GM10266 (cell line): ENCODE results near the gene MYH7B.

Experiments
- DNase-seq: peaks from one replicate; pipeline ENCODE4 v3.0.0; 2012; ENCODE audit errors: extremely low spot score
- TF ChIP-seq, protein P1 (sequence below): IDR thresholded peaks from 2 replicates; pipeline ENCODE4 v1.5.1; 2012; ENCODE audit warnings: mild to moderate bottlenecking, low read depth; ENCODE audit not compliant: control insufficient read depth, insufficient read depth; ENCODE audit errors: missing control alignments

Gene MYH7B

DNA sequence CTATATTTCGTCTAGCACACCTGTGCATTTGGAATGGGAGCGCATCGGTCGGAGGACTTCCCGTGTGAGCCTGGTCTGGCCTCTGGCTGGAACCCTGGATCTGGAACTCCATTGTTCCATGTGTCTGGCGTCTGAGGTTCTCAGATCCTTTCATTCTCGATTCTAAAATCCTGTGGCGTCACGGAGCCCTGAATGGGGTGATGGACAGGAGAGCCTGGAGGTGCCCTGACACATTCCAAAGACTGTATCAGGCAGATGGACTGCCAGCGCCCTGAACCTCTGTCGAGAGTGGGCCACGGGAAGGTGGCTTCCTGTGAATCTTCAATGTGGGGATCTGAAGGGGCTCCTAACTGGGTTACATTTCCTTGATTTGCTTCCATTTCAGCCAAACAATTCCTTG, 20.6 kb downstream of the MYH7B start:
- no peak for DNase-seq
- TF ChIP-seq, protein P1, sequence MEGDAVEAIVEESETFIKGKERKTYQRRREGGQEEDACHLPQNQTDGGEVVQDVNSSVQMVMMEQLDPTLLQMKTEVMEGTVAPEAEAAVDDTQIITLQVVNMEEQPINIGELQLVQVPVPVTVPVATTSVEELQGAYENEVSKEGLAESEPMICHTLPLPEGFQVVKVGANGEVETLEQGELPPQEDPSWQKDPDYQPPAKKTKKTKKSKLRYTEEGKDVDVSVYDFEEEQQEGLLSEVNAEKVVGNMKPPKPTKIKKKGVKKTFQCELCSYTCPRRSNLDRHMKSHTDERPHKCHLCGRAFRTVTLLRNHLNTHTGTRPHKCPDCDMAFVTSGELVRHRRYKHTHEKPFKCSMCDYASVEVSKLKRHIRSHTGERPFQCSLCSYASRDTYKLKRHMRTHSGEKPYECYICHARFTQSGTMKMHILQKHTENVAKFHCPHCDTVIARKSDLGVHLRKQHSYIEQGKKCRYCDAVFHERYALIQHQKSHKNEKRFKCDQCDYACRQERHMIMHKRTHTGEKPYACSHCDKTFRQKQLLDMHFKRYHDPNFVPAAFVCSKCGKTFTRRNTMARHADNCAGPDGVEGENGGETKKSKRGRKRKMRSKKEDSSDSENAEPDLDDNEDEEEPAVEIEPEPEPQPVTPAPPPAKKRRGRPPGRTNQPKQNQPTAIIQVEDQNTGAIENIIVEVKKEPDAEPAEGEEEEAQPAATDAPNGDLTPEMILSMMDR = no peak

DNA sequence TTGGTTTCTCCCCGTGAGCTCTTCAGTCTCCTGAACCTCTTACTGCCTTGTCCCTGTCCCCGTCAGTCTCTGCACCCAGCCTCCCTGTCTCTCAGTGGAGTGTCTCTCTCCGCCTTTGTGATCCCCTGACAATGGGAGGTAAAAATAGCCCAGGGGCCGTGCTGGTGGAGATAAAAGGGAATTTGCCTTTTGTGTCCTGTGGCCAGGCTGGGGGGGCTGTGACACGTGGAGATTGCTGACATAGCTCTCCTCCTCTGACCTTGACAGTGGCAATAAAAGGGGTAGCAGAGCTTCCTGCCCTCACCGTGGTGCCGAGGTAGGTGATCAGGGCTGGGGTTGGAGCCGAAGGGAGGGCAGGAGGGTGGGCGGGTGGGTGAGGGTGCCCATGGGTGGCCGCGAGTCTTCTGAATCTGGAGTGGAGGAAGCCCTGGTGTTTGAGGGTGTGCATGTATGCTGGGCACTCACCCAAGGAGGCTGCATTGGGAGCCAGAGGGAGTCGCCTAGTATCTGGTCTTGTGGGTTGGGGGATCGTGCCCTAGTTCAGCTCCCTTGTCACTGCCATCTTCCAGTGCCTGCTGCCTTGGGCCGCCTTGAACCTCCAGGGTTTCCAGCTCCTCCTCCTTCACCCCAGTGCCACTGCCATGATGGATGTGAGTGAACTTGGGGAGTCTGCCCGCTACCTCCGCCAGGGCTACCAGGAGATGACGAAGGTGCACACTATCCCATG, 21.9 kb downstream of the MYH7B start:
- TF ChIP-seq, protein P1 = no peak
- DNase-seq = no peak

- TF ChIP-seq, protein P1 = no peak
- DNase-seq = no peak
Observed at GRCh38 chr20:34978092-34978744, 22.6 kb downstream of the MYH7B start.

GRCh38 chr20:34979366-34980153, 23.9 kb downstream of the MYH7B start:
- TF ChIP-seq, protein P1 = no peak
- no peak for DNase-seq

DNA sequence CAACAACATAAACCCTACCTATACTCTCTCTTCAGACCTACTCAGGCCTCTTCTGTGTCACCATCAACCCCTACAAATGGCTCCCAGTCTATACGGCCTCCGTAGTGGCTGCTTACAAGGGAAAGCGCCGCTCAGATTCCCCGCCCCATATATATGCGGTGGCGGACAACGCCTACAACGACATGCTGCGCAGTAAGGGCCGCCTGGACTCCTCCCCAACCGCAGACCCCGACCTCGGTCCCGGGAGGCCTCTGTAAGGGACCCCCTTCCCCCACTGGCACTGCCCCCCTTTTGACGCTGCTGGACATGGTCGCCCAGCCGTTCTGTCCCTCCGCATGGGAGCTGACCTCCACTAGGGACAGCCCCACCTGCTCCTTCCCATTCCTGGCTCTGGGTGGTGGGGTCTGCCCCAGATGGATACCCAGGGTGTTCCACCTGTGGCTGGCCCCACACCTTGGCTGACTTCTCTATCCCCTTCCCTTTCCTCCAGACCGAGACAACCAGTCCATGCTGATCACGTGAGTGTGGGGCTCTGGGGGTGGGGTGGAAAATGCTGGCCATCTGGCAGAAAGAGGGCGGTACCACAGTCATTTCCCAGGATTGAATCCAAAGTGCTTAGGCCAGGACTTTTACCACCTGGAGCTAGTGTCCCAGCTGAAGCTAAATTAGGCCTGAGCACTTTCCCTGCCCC, 25.0 kb downstream of the MYH7B start:
- no peak for DNase-seq

DNA sequence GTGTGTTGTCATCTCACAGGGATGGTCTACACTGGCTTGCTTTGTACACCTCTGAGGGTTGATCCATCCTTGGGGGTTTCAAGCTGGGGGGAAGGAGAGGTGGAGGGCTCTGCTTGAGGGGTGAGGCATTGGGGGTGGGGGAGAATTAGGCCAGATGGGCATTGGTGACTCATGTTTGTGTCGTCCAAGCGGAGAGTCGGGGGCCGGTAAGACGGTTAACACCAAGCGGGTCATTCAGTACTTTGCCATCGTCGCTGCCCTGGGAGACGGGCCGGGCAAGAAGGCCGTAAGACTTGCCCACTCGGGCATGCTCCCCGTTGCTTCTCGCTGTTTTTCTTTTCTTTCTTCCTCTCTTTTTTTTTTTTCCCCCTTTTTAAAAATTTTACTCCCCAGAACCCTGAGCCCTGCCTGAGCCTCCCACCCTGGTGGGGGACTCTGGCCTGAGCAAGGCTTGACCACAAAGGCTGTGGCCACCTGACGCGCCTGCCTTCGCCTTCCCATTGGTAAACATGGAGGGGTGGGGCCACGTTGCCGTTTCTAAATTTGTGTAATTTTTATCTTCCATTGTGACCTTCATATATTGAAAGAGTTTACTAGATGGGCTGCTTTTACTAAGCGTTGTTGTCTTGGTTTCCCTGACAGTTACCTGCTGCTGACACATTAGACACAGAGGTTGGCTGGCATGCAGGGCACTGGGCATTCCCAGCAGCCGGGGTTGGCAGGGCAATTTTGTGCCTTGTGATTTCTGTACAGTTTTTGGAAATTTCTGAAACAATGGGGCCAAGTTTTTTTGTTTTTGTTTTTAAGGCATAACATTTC, 26.8 kb downstream of the MYH7B start:
- no peak for DNase-seq
- TF ChIP-seq, protein P1 = no peak

More for the DNA sequence above, 25.0 kb downstream of the MYH7B start:
- TF ChIP-seq, protein P1 = no peak
